Mammary epithelial cell (primary cell): Measurements from ENCODE around the gene VTN.

Experiments
- EZH2 ChIP-seq: IDR thresholded peaks from 2 replicates; pipeline ENCODE4 v1.6.1; 2012; ENCODE audit warnings: low read length, inconsistent platforms, borderline replicate concordance
- TF ChIP-seq, protein P1 (sequence below), 2 donors: IDR thresholded peaks in 1 of 2; conservative IDR thresholded peaks in 1 of 2; 2 replicates each; pipeline ENCODE4 v1.5.1; 2011 to 2012; ENCODE audit warnings: inconsistent platforms in 2 of 2, low read length in 2 of 2, mild to moderate bottlenecking in 2 of 2, control low read depth in 1 of 2, low read depth in 1 of 2; ENCODE audit not compliant: insufficient read depth in 1 of 2; ENCODE audit errors: extremely low read depth in 1 of 2

DNA sequence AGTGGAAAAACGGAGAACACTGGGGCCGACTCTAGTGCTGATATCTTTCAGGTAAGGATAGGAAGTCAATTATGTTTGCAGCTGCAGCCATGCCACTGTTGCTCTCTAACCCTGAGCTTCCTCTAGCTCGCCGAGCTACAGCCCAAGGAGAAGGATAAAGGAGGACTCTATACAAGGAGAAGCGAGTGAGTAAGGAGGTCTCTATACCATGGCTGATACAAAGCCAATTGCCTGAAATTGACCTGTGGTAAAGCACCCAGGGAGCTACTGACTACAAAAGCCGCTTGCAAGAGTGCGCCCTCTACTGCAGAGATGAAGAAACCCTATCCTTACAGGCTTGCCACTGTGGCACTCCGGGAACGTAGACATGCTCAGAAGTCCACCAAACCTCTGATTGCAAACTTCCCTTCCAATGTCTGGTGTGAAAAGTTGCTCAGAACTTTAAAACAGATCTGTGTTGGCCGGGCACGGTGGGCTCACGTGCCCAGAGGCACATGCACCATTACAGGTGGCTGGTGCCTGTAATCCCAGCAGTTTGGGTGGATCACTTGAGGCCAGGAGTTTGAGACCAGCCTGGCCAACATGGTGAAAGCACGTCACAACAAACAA, 46.7 kb upstream of the VTN start:
- TF ChIP-seq, protein P1, sequence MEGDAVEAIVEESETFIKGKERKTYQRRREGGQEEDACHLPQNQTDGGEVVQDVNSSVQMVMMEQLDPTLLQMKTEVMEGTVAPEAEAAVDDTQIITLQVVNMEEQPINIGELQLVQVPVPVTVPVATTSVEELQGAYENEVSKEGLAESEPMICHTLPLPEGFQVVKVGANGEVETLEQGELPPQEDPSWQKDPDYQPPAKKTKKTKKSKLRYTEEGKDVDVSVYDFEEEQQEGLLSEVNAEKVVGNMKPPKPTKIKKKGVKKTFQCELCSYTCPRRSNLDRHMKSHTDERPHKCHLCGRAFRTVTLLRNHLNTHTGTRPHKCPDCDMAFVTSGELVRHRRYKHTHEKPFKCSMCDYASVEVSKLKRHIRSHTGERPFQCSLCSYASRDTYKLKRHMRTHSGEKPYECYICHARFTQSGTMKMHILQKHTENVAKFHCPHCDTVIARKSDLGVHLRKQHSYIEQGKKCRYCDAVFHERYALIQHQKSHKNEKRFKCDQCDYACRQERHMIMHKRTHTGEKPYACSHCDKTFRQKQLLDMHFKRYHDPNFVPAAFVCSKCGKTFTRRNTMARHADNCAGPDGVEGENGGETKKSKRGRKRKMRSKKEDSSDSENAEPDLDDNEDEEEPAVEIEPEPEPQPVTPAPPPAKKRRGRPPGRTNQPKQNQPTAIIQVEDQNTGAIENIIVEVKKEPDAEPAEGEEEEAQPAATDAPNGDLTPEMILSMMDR (conservative IDR thresholded peaks at IDR 0.05 in 1 of 2, IDR thresholded peaks at IDR 0.05 in 1 of 2; ENCODE audit: extremely low read depth in 1 of 2, insufficient read depth in 1 of 2, low read depth in 1 of 2, low read length in 2 of 2), result peak; percentile 86 to 91
- no peak for TF ChIP-seq EZH2
